Endothelial cell of umbilical vein (primary cell): ENCODE data around the gene RBM20. TPM values are rescaled to one million over a fixed set of nuclear protein-coding genes. Genes with fewer than 3 reads are reported as not detected.

ENCODE experiments used
- BruUV-seq: library from RNA; stranded (reverse); fragments of 400-500 nt; replicated peaks from 2 replicates; lab custom pipeline; 2021; lab: Mats Ljungman, UMichigan
- CTCF ChIA-PET: fragments of 300-600, 350-600 bp; sonication (Branson Sonifier 250); formaldehyde crosslinking; loops from one replicate; lab custom pipeline; 2021; ENCODE audit warnings: antibody characterized with exemption, inconsistent platforms; lab: Charles Lee
- POLR2A ChIA-PET: fragments of 300-600, 350-600 bp; sonication (Branson Sonifier 250); formaldehyde crosslinking; loops from one replicate; lab custom pipeline; 2021; ENCODE audit warnings: antibody characterized with exemption, inconsistent platforms; lab: Charles Lee
- DNase-seq: peaks from one replicate; pipeline ENCODE4 v3.0.0-alpha.2; 2011; ENCODE audit warnings: low read depth, low spot score
- FAIRE-seq: peaks from 2 replicates; lab custom pipeline; 2011; peaks lifted over from hg19 to GRCh38; lab: Jason Lieb, UNC
- H2AFZ ChIP-seq: 2 replicates; pipeline ENCODE4 v1.6.0; 2012; ENCODE audit warnings: low read depth, low read length, control low read depth, inconsistent platforms
- H3K27ac ChIP-seq: 2 replicates; pipeline ENCODE4 v1.5.1; 2011; ENCODE audit warnings: low read depth, mild to moderate bottlenecking, control low read depth, low read length, moderate library complexity; ENCODE audit not compliant: insufficient read depth
- H3K27me3 ChIP-seq, 2 experiments: 2 replicates each; pipeline versions ENCODE4 v1.6.0 to v1.6.1; 2011; ENCODE audit warnings: low read length in 2 of 2, mixed read lengths in 1 of 2; ENCODE audit not compliant: control insufficient read depth in 2 of 2, insufficient read depth in 2 of 2
- H3K36me3 ChIP-seq, 2 experiments: 2 replicates in 1 of 2; 3 replicates in 1 of 2; pipeline ENCODE4 v1.5.1; 2011; ENCODE audit warnings: low read length in 2 of 2, mild to moderate bottlenecking in 1 of 2, moderate library complexity in 1 of 2; ENCODE audit not compliant: control insufficient read depth in 2 of 2, insufficient read depth in 2 of 2; ENCODE audit errors: extremely low read depth in 1 of 2
- H3K4me1 ChIP-seq: 3 replicates; pipeline ENCODE4 v1.5.1; 2011; ENCODE audit warnings: mild to moderate bottlenecking, low read length; ENCODE audit not compliant: control insufficient read depth, insufficient read depth; ENCODE audit errors: extremely low read depth
- H3K4me2 ChIP-seq: 2 replicates; pipeline ENCODE4 v1.6.1; 2011; ENCODE audit warnings: low read length, control low read depth, mixed read lengths; ENCODE audit not compliant: insufficient read depth
- H3K4me3 ChIP-seq, 3 experiments: fragments of 200-600 bp in 1 of 3; sonication (generic), shearing (Covaris generic) in 1 of 3; replicated peaks in 1 of 3; 2 replicates each; pipeline ENCODE4 v1.5.1; 2011 to 2016; ENCODE audit warnings: control low read depth in 3 of 3, low read length in 3 of 3, mild to moderate bottlenecking in 2 of 3, inconsistent platforms in 1 of 3, low read depth in 1 of 3, moderate library complexity in 1 of 3; ENCODE audit not compliant: insufficient read depth in 1 of 3
- H3K79me2 ChIP-seq: 2 replicates; pipeline ENCODE4 v1.6.0; 2012; ENCODE audit warnings: low read length, inconsistent platforms; ENCODE audit not compliant: control insufficient read depth, insufficient read depth
- H3K9ac ChIP-seq: replicated peaks from 2 replicates; pipeline ENCODE3; 2011; ENCODE audit warnings: low read length, control low read depth; ENCODE audit not compliant: insufficient read depth; ENCODE audit errors: extremely low read depth
- H3K9me1 ChIP-seq: replicated peaks from 3 replicates; pipeline ENCODE4 v1.6.0; 2011; ENCODE audit warnings: mild to moderate bottlenecking, low read length; ENCODE audit not compliant: control insufficient read depth, insufficient read depth; ENCODE audit errors: extremely low read depth
- H3K9me3 ChIP-seq: replicated peaks from 2 replicates; pipeline ENCODE4 v1.5.1; 2012; ENCODE audit warnings: low read length, inconsistent platforms; ENCODE audit not compliant: control insufficient read depth, insufficient read depth
- H4K20me1 ChIP-seq: replicated peaks from 2 replicates; pipeline ENCODE3; 2011; ENCODE audit warnings: mild to moderate bottlenecking, low read length; ENCODE audit not compliant: control insufficient read depth, insufficient read depth; ENCODE audit errors: extremely low read depth
- CTCF ChIP-seq, 2 donors: IDR thresholded peaks; 1 replicate in 1 of 2; 2 replicates in 1 of 2; pipeline ENCODE4 v1.5.1; 2011; ENCODE audit warnings: low read length in 2 of 2, mild to moderate bottlenecking in 2 of 2, moderate library complexity in 2 of 2, control low read depth in 1 of 2, inconsistent platforms in 1 of 2, low read depth in 1 of 2; ENCODE audit not compliant: insufficient read depth in 1 of 2; ENCODE audit errors: extremely low read depth in 1 of 2
- EZH2 ChIP-seq: IDR thresholded peaks from 2 replicates; pipeline ENCODE4 v1.6.1; 2012; ENCODE audit warnings: borderline replicate concordance, low read depth, mild to moderate bottlenecking, moderate library complexity, low read length, inconsistent platforms; ENCODE audit not compliant: severe bottlenecking
- FOS ChIP-seq: IDR thresholded peaks from 2 replicates; pipeline ENCODE4 v1.6.1; 2011; ENCODE audit warnings: mild to moderate bottlenecking, low read length, moderate library complexity, borderline replicate concordance; ENCODE audit not compliant: insufficient read depth
- GATA2 ChIP-seq: IDR thresholded peaks from 2 replicates; pipeline ENCODE4 v1.7.0; 2011; ENCODE audit warnings: low read depth, mild to moderate bottlenecking, moderate library complexity, mixed read lengths, low read length; ENCODE audit not compliant: insufficient read length, insufficient read depth
- JUN ChIP-seq: IDR thresholded peaks from 2 replicates; pipeline ENCODE4 v1.6.1; 2011; ENCODE audit warnings: borderline replicate concordance, low read depth; ENCODE audit not compliant: insufficient read length, insufficient read depth
- MAX ChIP-seq: IDR thresholded peaks from 2 replicates; pipeline ENCODE4 v1.6.1; 2011; ENCODE audit not compliant: insufficient read depth, insufficient read length
- MYC ChIP-seq: IDR thresholded peaks from one replicate; pipeline ENCODE4 v1.6.1; 2011; ENCODE audit warnings: mild to moderate bottlenecking, low read depth, low read length
- POLR2A ChIP-seq: IDR thresholded peaks from 2 replicates; pipeline ENCODE4 v1.6.1; 2012; ENCODE audit warnings: low read depth, mild to moderate bottlenecking, control low read depth, low read length
- POLR2AphosphoS5 ChIP-seq: IDR thresholded peaks from 2 replicates; pipeline ENCODE4 v1.6.1; 2012; ENCODE audit warnings: low read depth, mild to moderate bottlenecking, control low read depth, low read length, moderate library complexity; ENCODE audit not compliant: insufficient read depth
- dilution Hi-C: fragments of 300-500 bp; cut with MboI; formaldehyde crosslinking; loops from one replicate; pipeline ENCODE4 v1.15.0; 2019; ENCODE audit warnings: low sequenced_read_pairs; ENCODE audit not compliant: extremely low pct_ligation_motif_present
- intact Hi-C: fragments of 100-400 bp; cut with micrococcal nuclease; formaldehyde crosslinking; loops from one replicate; pipeline ENCODE4 v1.10.0; 2022
- polyA plus RNA-seq, 4 experiments: library from polyadenylated mRNA; depleted of rRNA in 3 of 4; stranded (reverse) in 3 of 4; unstranded in 1 of 4; fragments of >200 nt; gene quantifications; 2 replicates each; pipeline versions ENCODE4 v1.2.1 to v1.2.3, GENCODE V29; 2011 to 2012; ENCODE audit warnings: missing spikeins in 1 of 4
- total RNA-seq: library from RNA; stranded (reverse); gene quantifications from 2 replicates; pipeline ENCODE4 v1.2.3, GENCODE V29; 2021

Gene RBM20
- total and polyA plus RNA-seq, 2 donors (not counting 3 experiments of a cell fraction or from before 2014, with no cell fraction given): 0.04 TPM; not detected in 1

DNA sequence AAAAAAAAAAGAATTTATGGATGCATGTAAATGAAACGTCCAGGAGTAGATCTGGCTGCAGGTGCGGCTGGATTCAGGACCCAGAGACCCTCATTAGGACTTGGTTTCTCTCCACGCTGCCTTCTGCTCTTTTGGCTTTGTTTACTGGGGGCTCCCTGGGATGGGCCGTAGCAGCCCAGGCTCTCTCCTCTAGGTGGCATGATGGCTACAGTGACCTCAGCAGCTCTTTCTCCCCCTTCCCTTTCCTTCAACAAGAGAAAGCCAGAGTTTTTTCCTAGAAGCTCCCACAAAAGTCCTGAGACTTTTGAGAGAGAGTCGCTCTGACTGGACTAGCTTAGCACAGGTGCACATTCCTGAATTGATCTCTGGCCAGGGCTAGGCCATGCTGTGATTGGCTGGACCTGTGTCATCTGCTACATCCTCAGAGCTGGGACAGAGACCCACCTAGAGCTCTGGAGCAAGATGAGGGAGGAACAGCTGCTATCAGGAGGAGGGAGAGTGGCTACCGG is 159.7 kb downstream of the RBM20 start:
- Histone ChIP-seq H4K20me1 (no peaks in the 10 kb centered on the region), H3K79me2 (no peaks in the 10 kb centered on the region), H3K4me2 (no peak overlapping the region), H3K27ac (no peak overlapping the region), H3K4me3 (no peak overlapping the region), H3K4me1 (peaks cover 3% of the 10 kb centered on the region), H3K27me3 (peaks cover 3% of the 10 kb centered on the region in 2 experiments), H3K9me1 (no peaks in the 10 kb centered on the region), H3K9me3 (no peaks in the 10 kb centered on the region), H3K9ac (no peak overlapping the region), H3K36me3 (no peaks in the 10 kb centered on the region), H2AFZ (no peak overlapping the region)
- no peak for FAIRE-seq
- DNase-seq: peak; percentile 36
- CTCF ChIA-PET: interaction anchor here (0.6 to 2.7 kb wide), 8 partner anchors 18 to 1333 kb away, joined by 3 to 14 read pairs (median 5); partner anchors contain the start of gene PDCD4
- POLR2A ChIA-PET: no interaction called here
- TF ChIP-seq CTCF (IDR thresholded peaks at IDR 0.05; ENCODE audit: extremely low read depth in 1 of 2, insufficient read depth in 1 of 2, low read depth in 1 of 2, low read length in 2 of 2) (peak in 1 of 2 donors; percentile 62), POLR2AphosphoS5 (no peak)
- no TSS peak for BruUV-seq
- intact Hi-C loops (loop anchor here (2.0 to 5.0 kb wide), 3 partner anchors 57 to 89 kb away; no protein-coding TSS in a partner anchor), dilution Hi-C loops (no loop called here)

GRCh38 chr10:110804376-110804775 is 160.2 kb downstream of the RBM20 start:
- POLR2A ChIA-PET: no interaction called here
- intact Hi-C loops: loop anchor here (2.0 to 5.0 kb wide), 2 partner anchors 57 to 88 kb away; no protein-coding TSS in a partner anchor
- Histone ChIP-seq H3K9me1 (no peaks in the 10 kb centered on the region), H4K20me1 (no peaks in the 10 kb centered on the region), H3K9me3 (no peaks in the 10 kb centered on the region), H3K36me3 (no peaks in the 10 kb centered on the region), H3K4me2 (no peak overlapping the region), H3K27me3 (peaks cover 0 to 3% of the 10 kb centered on the region in 2 experiments), H2AFZ (no peak overlapping the region), H3K4me3 (no peak overlapping the region), H3K4me1 (peaks cover 3% of the 10 kb centered on the region), H3K27ac (no peak overlapping the region), H3K9ac (no peak overlapping the region), H3K79me2 (no peaks in the 10 kb centered on the region)
- dilution Hi-C loops: no loop called here
- no TSS peak for BruUV-seq
- DNase-seq (no peak), FAIRE-seq (no peak)
- CTCF ChIA-PET: interaction anchor here (1.1 to 2.7 kb wide), 5 partner anchors 18 to 1333 kb away, joined by 3 to 14 read pairs (median 5); no protein-coding TSS in a partner anchor
- no peak for TF ChIP-seq MAX
- no peak for TF ChIP-seq FOS
- no peak for TF ChIP-seq GATA2
- no peak for TF ChIP-seq MYC
- no peak for TF ChIP-seq CTCF (IDR thresholded peaks at IDR 0.05; ENCODE audit: extremely low read depth in 1 of 2, insufficient read depth in 1 of 2, low read depth in 1 of 2, low read length in 2 of 2)
- TF ChIP-seq EZH2: no peak
- no peak for TF ChIP-seq JUN
- no peak for TF ChIP-seq POLR2AphosphoS5
- no peak for TF ChIP-seq POLR2A
